Fibroblast of lung (primary cell): Measurements from ENCODE around the gene METTL25. TPM values are rescaled to one million over a fixed set of nuclear protein-coding genes. Genes with fewer than 3 reads are reported as not detected.

Experiments
- DNase-seq, 2 donors: peaks; one replicate each; pipeline versions ENCODE4 v3.0.0 to v3.0.0-alpha.2; 2010; ENCODE audit warnings: low read depth in 2 of 2
- H2AFZ ChIP-seq: 2 replicates; pipeline ENCODE4 v1.5.1; 2012; ENCODE audit warnings: low read length, control low read depth, inconsistent platforms
- H3K27ac ChIP-seq: 2 replicates; pipeline ENCODE4 v1.5.1; 2011; ENCODE audit warnings: low read length, control low read depth; ENCODE audit not compliant: insufficient read depth
- H3K27me3 ChIP-seq: 2 replicates; pipeline ENCODE4 v1.5.1; 2011; ENCODE audit warnings: mild to moderate bottlenecking, low read length; ENCODE audit not compliant: control insufficient read depth, insufficient read depth
- H3K36me3 ChIP-seq: 2 replicates; pipeline ENCODE4 v1.5.1; 2011; ENCODE audit warnings: low read length; ENCODE audit not compliant: control insufficient read depth, insufficient read depth
- H3K4me1 ChIP-seq: 2 replicates; pipeline ENCODE4 v1.5.1; 2011; ENCODE audit warnings: low read length; ENCODE audit not compliant: control insufficient read depth, insufficient read depth; ENCODE audit errors: extremely low read depth
- H3K4me2 ChIP-seq: 2 replicates; pipeline ENCODE4 v1.5.1; 2011; ENCODE audit warnings: low read length, control low read depth; ENCODE audit not compliant: insufficient read depth; ENCODE audit errors: extremely low read depth
- H3K4me3 ChIP-seq, 4 experiments: fragments of 200-600 bp in 1 of 4; sonication (generic) in 1 of 4; replicated peaks in 1 of 4; 2 replicates each; pipeline ENCODE4 v1.5.1; 2011 to 2016; ENCODE audit warnings: low read length in 4 of 4, low read depth in 3 of 4, mild to moderate bottlenecking in 3 of 4, control low read depth in 2 of 4, inconsistent platforms in 1 of 4, mixed read lengths in 1 of 4; ENCODE audit not compliant: insufficient read depth in 1 of 4; ENCODE audit errors: control extremely low read depth in 1 of 4
- H3K79me2 ChIP-seq: 2 replicates; pipeline ENCODE4 v1.5.1; 2012; ENCODE audit warnings: mild to moderate bottlenecking, low read length, inconsistent platforms; ENCODE audit not compliant: control insufficient read depth, insufficient read depth
- H3K9ac ChIP-seq: 2 replicates; pipeline ENCODE4 v1.5.1; 2011; ENCODE audit warnings: mild to moderate bottlenecking, low read length, control low read depth; ENCODE audit not compliant: insufficient read depth
- H3K9me3 ChIP-seq: 2 replicates; pipeline ENCODE4 v1.5.1; 2012; ENCODE audit warnings: low read depth, low read length; ENCODE audit not compliant: control insufficient read depth, insufficient read depth
- H4K20me1 ChIP-seq: 2 replicates; pipeline ENCODE4 v1.5.1; 2011; ENCODE audit warnings: low read length; ENCODE audit not compliant: control insufficient read depth, insufficient read depth; ENCODE audit errors: extremely low read depth
- EZH2 ChIP-seq: IDR thresholded peaks from 2 replicates; pipeline ENCODE4 v1.5.1; 2012; ENCODE audit warnings: low read length, control low read depth, mild to moderate bottlenecking; ENCODE audit errors: missing control alignments
- polyA plus RNA-seq, 2 donors: library from polyadenylated mRNA; depleted of rRNA in 1 of 2; stranded (reverse) in 1 of 2; unstranded in 1 of 2; fragments of >200 nt; gene quantifications; 2 replicates each; pipeline ENCODE4 v1.2.1, GENCODE V29; 2011 to 2012; ENCODE audit warnings: missing spikeins in 1 of 2
- total RNA-seq: library from RNA; depleted of rRNA; stranded (reverse); fragments of >200 nt; gene quantifications from 2 replicates; pipeline ENCODE4 v1.2.1, GENCODE V29; 2014
- TF ChIP-seq, protein P1 (sequence below), 2 donors: IDR thresholded peaks in 1 of 2; conservative IDR thresholded peaks in 1 of 2; 1 replicate in 1 of 2; 2 replicates in 1 of 2; pipeline ENCODE4 v1.5.1; 2011 to 2012; ENCODE audit warnings: low read length in 2 of 2, control low read depth in 1 of 2, inconsistent platforms in 1 of 2, low read depth in 1 of 2, mild to moderate bottlenecking in 1 of 2

METTL25 gene
- total and polyA plus RNA-seq, 2 donors (not counting 1 experiment from before 2014, with no cell fraction given): 4.2 to 6.9 TPM

DNA sequence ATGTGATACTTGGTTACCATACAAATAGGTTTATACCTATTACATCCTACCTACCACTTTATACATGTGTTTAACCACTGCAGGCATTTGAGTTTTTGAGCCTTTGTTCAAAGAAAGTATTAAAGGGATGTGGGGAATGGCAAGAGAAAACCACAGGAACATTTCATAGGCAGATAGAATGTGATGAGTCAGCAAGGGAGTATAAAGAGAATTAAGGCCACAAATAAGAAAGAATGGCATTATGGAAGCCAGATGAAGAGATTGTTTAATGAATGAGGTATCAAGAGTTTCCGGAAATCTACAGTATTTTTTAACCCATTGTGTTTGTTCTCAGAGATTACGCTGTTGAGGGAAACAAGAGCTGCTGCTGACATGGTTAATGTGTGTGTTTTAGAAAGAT, 66.9 kb downstream of the METTL25 start:
- H3K27me3 ChIP-seq: no peaks in the 10 kb centered on the region
- no peaks in the 10 kb centered on the region for H3K36me3 ChIP-seq
- H3K9me3 ChIP-seq: no peaks in the 10 kb centered on the region
- no peak overlapping the region for H3K27ac ChIP-seq
- H3K4me1 ChIP-seq: no peaks in the 10 kb centered on the region
- H3K4me3 ChIP-seq: no peak overlapping the region
- peak; percentile 27 to 91 for DNase-seq
- no peak overlapping the region for H3K4me2 ChIP-seq
- TF ChIP-seq, protein P1, sequence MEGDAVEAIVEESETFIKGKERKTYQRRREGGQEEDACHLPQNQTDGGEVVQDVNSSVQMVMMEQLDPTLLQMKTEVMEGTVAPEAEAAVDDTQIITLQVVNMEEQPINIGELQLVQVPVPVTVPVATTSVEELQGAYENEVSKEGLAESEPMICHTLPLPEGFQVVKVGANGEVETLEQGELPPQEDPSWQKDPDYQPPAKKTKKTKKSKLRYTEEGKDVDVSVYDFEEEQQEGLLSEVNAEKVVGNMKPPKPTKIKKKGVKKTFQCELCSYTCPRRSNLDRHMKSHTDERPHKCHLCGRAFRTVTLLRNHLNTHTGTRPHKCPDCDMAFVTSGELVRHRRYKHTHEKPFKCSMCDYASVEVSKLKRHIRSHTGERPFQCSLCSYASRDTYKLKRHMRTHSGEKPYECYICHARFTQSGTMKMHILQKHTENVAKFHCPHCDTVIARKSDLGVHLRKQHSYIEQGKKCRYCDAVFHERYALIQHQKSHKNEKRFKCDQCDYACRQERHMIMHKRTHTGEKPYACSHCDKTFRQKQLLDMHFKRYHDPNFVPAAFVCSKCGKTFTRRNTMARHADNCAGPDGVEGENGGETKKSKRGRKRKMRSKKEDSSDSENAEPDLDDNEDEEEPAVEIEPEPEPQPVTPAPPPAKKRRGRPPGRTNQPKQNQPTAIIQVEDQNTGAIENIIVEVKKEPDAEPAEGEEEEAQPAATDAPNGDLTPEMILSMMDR (conservative IDR thresholded peaks at IDR 0.05 in 1 of 2, IDR thresholded peaks at IDR 0.05 in 1 of 2; ENCODE audit: low read depth in 1 of 2, low read length in 2 of 2): no peak
- H2AFZ ChIP-seq: no peak overlapping the region
- no peaks in the 10 kb centered on the region for H3K79me2 ChIP-seq
- no peak overlapping the region for H3K9ac ChIP-seq
- no peaks in the 10 kb centered on the region for H4K20me1 ChIP-seq

DNA sequence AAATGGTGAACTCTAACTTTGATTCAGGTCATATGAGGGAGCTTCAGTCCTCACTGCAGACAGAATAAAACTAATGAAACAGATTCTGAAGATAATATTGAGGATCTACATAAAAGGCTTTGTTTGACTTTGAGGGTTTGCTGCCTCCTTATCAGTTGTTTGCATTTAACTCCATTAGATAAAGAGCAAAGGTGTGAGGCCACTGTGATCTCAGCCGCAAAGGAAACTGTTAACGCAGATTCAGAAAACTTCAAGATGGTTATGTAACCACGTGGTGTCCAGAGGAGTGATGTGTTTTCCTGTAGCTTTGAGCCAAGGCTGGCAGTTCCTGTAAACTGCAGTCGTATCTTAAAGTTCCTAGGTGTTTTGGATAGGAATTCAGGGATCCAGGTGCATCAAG, 67.8 kb downstream of the METTL25 start:
- H3K27ac ChIP-seq: no peak overlapping the region
- H4K20me1 ChIP-seq: no peaks in the 10 kb centered on the region
- H3K36me3 ChIP-seq: no peaks in the 10 kb centered on the region
- no peak overlapping the region for H3K4me2 ChIP-seq
- H3K27me3 ChIP-seq: no peaks in the 10 kb centered on the region
- DNase-seq: peak in 1 of 2 donors; percentile 4
- no peak overlapping the region for H3K4me3 ChIP-seq
- no peak overlapping the region for H3K9ac ChIP-seq
- no peaks in the 10 kb centered on the region for H3K4me1 ChIP-seq
- no peaks in the 10 kb centered on the region for H3K9me3 ChIP-seq
- H3K79me2 ChIP-seq: no peaks in the 10 kb centered on the region
- no peak overlapping the region for H2AFZ ChIP-seq
- TF ChIP-seq, protein P1 (conservative IDR thresholded peaks at IDR 0.05 in 1 of 2, IDR thresholded peaks at IDR 0.05 in 1 of 2; ENCODE audit: low read depth in 1 of 2, low read length in 2 of 2): no peak
- no peak for TF ChIP-seq EZH2

DNA sequence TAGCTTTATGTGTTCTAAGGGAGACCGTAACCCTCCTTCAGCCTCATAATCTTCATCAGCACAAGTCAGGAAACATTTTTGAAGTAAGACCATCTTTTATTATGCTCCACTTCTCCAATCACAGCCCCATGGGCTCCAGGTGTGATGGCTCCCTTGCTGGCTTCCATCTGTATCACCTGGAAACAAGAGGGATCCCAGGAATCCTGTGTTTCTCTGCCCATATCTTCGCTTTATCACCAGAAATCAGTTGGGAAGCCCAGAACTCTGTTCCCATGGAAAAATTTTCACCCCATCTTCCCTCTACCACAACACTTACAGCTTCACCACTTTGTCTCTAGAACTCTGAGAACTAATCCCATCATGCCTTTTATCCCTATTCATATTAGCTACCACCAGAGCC, 68.3 kb downstream of the METTL25 start:
- no peaks in the 10 kb centered on the region for H3K4me1 ChIP-seq
- H3K36me3 ChIP-seq: no peaks in the 10 kb centered on the region
- no peaks in the 10 kb centered on the region for H3K79me2 ChIP-seq
- H3K4me2 ChIP-seq: no peak overlapping the region
- no peak for DNase-seq
- no peaks in the 10 kb centered on the region for H3K9me3 ChIP-seq
- no peak overlapping the region for H2AFZ ChIP-seq
- TF ChIP-seq, protein P1 (conservative IDR thresholded peaks at IDR 0.05 in 1 of 2, IDR thresholded peaks at IDR 0.05 in 1 of 2; ENCODE audit: low read depth in 1 of 2, low read length in 2 of 2): no peak
- no peak for TF ChIP-seq EZH2
- no peak overlapping the region for H3K9ac ChIP-seq
- H3K27ac ChIP-seq: no peak overlapping the region
- no peak overlapping the region for H3K4me3 ChIP-seq
- H3K27me3 ChIP-seq: no peaks in the 10 kb centered on the region
- no peaks in the 10 kb centered on the region for H4K20me1 ChIP-seq
